ENCODE measurements around the gene PPME1. TPM values are rescaled to one million over a fixed set of nuclear protein-coding genes. Genes with fewer than 3 reads are reported as not detected.

The PPME1 gene
- total and polyA plus RNA-seq, 9 of the 15 experiments (the other 6 are each of a cell fraction or from before 2014, with no cell fraction given) = 9.8 to 81.7 (median 37.6) TPM

DNA sequence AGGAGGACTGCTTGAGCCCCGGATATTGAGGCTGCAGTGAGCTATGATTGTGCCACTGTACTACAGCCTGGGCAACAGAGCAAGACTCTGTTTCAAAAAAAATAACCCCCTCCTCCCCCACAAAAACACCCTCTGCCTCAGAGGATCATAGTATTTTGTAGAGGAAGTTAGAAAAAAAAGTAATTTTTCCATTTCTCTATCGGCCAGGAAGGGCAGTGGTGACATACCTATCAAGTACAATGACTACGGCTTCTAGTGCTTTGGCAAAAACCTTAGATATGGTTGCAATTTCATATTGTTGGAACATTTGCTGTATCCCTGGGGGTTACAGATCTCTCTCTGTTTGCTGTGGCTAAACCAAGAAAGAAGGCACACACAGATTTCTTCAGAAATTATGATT lies 29.2 kb upstream of the PPME1 start:
- Histone ChIP-seq H3K27me3 (ENCODE audit: control insufficient read depth in 2 of 2, insufficient read depth in 2 of 2, low read length in 2 of 2) (no peaks in the 10 kb centered on the region), H3K4me3 (no peak overlapping the region), H2AFZ (ENCODE audit: low read depth, low read length) (no peak overlapping the region), H3K9me1 (ENCODE audit: control insufficient read depth, insufficient read depth, low read length) (no peaks in the 10 kb centered on the region), H4K20me1 (replicated peaks; ENCODE audit: control insufficient read depth, insufficient read depth, low read length) (no peaks in the 10 kb centered on the region), H3K4me2 (ENCODE audit: insufficient read depth, low read length) (no peak overlapping the region), H3K36me3 (ENCODE audit: control insufficient read depth, insufficient read depth, low read length) (peaks cover 18% of the 10 kb centered on the region; the same call in 2 of the 3 replicates), H3K4me1 (replicated peaks in 1 of 2; ENCODE audit: control insufficient read depth in 2 of 2, insufficient read depth in 2 of 2, low read length in 2 of 2) (peaks cover 0 to 17% of the 10 kb centered on the region in 2 experiments; a peak in 2 of 5 replicates), H3K79me2 (ENCODE audit: control insufficient read depth, insufficient read depth, low read length) (no peaks in the 10 kb centered on the region), H3K9ac (ENCODE audit: insufficient read depth in 1 of 2, low read depth in 2 of 2, low read length in 2 of 2) (no peak overlapping the region), H3K9me3 (replicated peaks; ENCODE audit: control insufficient read depth, insufficient read depth, low read depth, low read length) (no peaks in the 10 kb centered on the region), H3K27ac (ENCODE audit: extremely low read depth, low read depth, low read length) (no peak overlapping the region)
- ATAC-seq (no peak), DNase-seq (ENCODE audit: extremely low read depth in 1 of 4, low spot score in 3 of 4) (no peak), FAIRE-seq (no peak)
- intact Hi-C loops (cut with micrococcal nuclease) = no loop called here
- ChIA-PET CTCF (ENCODE audit: low intra/inter-chr PET ratio) (no interaction called here), POLR2A (interaction anchor here (0.6 to 0.7 kb wide), 2 partner anchors 8 to 507 kb away, joined by 4 read pairs; no protein-coding TSS in a partner anchor)
- in situ Hi-C loops (cut with MboI) = no loop called here
- BruUV-seq (replicated peaks) = no TSS peak
- WGBS (ENCODE audit: insufficient coverage, low coverage, missing lambda C conversion rate) = 78% methylated on average over 3 of the region's 3 CpGs
- TF ChIP-seq ARID2 (IDR thresholded peaks at IDR 0.05) (no peak), SIN3A (IDR thresholded peaks at IDR 0.05; ENCODE audit: borderline replicate concordance in 2 of 2, control insufficient read depth in 1 of 2, low read depth in 2 of 2, low read length in 2 of 2) (no peak), KLF16 (IDR thresholded peaks at IDR 0.05) (no peak), TEAD4 (IDR thresholded peaks at IDR 0.05; ENCODE audit: low read length) (no peak), TEAD4 (CRISPR knock-in tag; IDR thresholded peaks at IDR 0.05; ENCODE audit: borderline replicate concordance) (no peak), RBM14 (IDR thresholded peaks at IDR 0.05; ENCODE audit: borderline replicate concordance, insufficient read depth, low read depth, low read length) (no peak), ETV6 (IDR thresholded peaks at IDR 0.05; ENCODE audit: borderline replicate concordance in 1 of 2, low read depth in 2 of 2, low read length in 1 of 2) (no peak), ETV6 (CRISPR knock-in tag; IDR thresholded peaks at IDR 0.05; ENCODE audit: borderline replicate concordance) (no peak)
- TF ChIP-seq, protein P1, sequence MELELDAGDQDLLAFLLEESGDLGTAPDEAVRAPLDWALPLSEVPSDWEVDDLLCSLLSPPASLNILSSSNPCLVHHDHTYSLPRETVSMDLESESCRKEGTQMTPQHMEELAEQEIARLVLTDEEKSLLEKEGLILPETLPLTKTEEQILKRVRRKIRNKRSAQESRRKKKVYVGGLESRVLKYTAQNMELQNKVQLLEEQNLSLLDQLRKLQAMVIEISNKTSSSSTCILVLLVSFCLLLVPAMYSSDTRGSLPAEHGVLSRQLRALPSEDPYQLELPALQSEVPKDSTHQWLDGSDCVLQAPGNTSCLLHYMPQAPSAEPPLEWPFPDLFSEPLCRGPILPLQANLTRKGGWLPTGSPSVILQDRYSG (tag; conservative IDR thresholded peaks at IDR 0.05; ENCODE audit: low read depth) = no peak
- TF ChIP-seq, protein P2, sequence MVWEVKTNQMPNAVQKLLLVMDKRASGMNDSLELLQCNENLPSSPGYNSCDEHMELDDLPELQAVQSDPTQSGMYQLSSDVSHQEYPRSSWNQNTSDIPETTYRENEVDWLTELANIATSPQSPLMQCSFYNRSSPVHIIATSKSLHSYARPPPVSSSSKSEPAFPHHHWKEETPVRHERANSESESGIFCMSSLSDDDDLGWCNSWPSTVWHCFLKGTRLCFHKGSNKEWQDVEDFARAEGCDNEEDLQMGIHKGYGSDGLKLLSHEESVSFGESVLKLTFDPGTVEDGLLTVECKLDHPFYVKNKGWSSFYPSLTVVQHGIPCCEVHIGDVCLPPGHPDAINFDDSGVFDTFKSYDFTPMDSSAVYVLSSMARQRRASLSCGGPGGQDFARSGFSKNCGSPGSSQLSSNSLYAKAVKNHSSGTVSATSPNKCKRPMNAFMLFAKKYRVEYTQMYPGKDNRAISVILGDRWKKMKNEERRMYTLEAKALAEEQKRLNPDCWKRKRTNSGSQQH (CRISPR knock-in tag; IDR thresholded peaks at IDR 0.05) = no peak
- TF ChIP-seq, protein P3, sequence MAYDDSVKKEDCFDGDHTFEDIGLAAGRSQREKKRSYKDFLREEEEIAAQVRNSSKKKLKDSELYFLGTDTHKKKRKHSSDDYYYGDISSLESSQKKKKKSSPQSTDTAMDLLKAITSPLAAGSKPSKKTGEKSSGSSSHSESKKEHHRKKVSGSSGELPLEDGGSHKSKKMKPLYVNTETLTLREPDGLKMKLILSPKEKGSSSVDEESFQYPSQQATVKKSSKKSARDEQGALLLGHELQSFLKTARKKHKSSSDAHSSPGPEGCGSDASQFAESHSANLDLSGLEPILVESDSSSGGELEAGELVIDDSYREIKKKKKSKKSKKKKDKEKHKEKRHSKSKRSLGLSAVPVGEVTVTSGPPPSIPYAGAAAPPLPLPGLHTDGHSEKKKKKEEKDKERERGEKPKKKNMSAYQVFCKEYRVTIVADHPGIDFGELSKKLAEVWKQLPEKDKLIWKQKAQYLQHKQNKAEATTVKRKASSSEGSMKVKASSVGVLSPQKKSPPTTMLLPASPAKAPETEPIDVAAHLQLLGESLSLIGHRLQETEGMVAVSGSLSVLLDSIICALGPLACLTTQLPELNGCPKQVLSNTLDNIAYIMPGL (CRISPR knock-in tag; IDR thresholded peaks at IDR 0.05) = no peak
- TF ChIP-seq, protein P4, sequence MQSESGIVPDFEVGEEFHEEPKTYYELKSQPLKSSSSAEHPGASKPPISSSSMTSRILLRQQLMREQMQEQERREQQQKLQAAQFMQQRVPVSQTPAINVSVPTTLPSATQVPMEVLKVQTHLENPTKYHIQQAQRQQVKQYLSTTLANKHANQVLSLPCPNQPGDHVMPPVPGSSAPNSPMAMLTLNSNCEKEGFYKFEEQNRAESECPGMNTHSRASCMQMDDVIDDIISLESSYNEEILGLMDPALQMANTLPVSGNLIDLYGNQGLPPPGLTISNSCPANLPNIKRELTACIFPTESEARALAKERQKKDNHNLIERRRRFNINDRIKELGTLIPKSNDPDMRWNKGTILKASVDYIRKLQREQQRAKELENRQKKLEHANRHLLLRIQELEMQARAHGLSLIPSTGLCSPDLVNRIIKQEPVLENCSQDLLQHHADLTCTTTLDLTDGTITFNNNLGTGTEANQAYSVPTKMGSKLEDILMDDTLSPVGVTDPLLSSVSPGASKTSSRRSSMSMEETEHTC (IDR thresholded peaks at IDR 0.05) = no peak
